H1 (cell line): Measurements from ENCODE around the gene CCDC92B. TPM values are rescaled to one million over a fixed set of nuclear protein-coding genes. Genes with fewer than 3 reads are reported as not detected.
A peak's percentile ranks its signal among the peaks of the same experiment; 100 is the strongest.

Source experiments
- ASH2L ChIP-seq: fragments of 200-600, 300-600 bp; sonication (generic); IDR thresholded peaks from one replicate; pipeline ENCODE4 v1.7.1; 2017; ENCODE audit warnings: low read length
- ATF3 ChIP-seq: IDR thresholded peaks from 2 replicates; pipeline ENCODE4 v1.6.1; 2011; ENCODE audit warnings: low read depth, mild to moderate bottlenecking, low read length; ENCODE audit not compliant: insufficient read depth
- CHD1 ChIP-seq: IDR thresholded peaks from 2 replicates; pipeline ENCODE4 v1.6.1; 2012; ENCODE audit warnings: low read depth, low read length, improper control_type of control experiment
- CTBP2 ChIP-seq: IDR thresholded peaks from 2 replicates; pipeline ENCODE4 v1.7.0; 2011; ENCODE audit warnings: borderline replicate concordance, mild to moderate bottlenecking, moderate library complexity, mixed read lengths, low read length; ENCODE audit not compliant: insufficient read depth, insufficient read length
- HDAC2 ChIP-seq, 2 experiments: fragments of 300-600 bp in 1 of 2; sonication (generic) in 1 of 2; IDR thresholded peaks; 2 replicates each; pipeline ENCODE4 v1.6.1; 2011 to 2012; ENCODE audit warnings: low read depth in 2 of 2, low read length in 2 of 2, mild to moderate bottlenecking in 2 of 2, moderate library complexity in 2 of 2, borderline replicate concordance in 1 of 2, inconsistent platforms in 1 of 2
- KDM1A ChIP-seq: fragments of 200-600, 300-600 bp; sonication (generic); IDR thresholded peaks from 2 replicates; pipeline ENCODE4 v1.7.1; 2016; ENCODE audit warnings: mild to moderate bottlenecking, low read length, borderline replicate concordance
- KDM4A ChIP-seq: IDR thresholded peaks from one replicate; pipeline ENCODE4 v1.7.1; 2012; ENCODE audit warnings: low read depth, mild to moderate bottlenecking, moderate library complexity, low read length, inconsistent platforms; ENCODE audit not compliant: severe bottlenecking
- POU5F1 ChIP-seq: IDR thresholded peaks from 2 replicates; pipeline ENCODE4 v1.6.1; 2011; ENCODE audit warnings: low read depth, mild to moderate bottlenecking, low read length, moderate library complexity
- RXRA ChIP-seq: IDR thresholded peaks from 2 replicates; pipeline ENCODE4 v1.6.1; 2011; ENCODE audit warnings: low read depth, mild to moderate bottlenecking, low read length, moderate library complexity; ENCODE audit not compliant: insufficient read depth
- SIX5 ChIP-seq: IDR thresholded peaks from 2 replicates; pipeline ENCODE4 v1.6.1; 2011; ENCODE audit warnings: mild to moderate bottlenecking, low read depth, low read length
- SP1 ChIP-seq: IDR thresholded peaks from 2 replicates; pipeline ENCODE4 v1.6.1; 2011; ENCODE audit warnings: low read depth, low read length
- polyA plus RNA-seq, 7 experiments: library from polyadenylated mRNA; depleted of rRNA in 3 of 7; stranded (reverse) in 5 of 7; unstranded in 2 of 7; fragments of >200 nt in 5 of 7; fragments of 200-250 nt in 2 of 7; gene quantifications; 1 replicate in 5 of 7; 2 replicates in 1 of 7; 4 replicates in 1 of 7; pipeline versions ENCODE4 v1.2.1 to v1.2.3, GENCODE V29; 2011 to 2013; ENCODE audit warnings: missing spikeins in 2 of 7, mixed read lengths in 2 of 7
- total RNA-seq: library from RNA; stranded (reverse); fragmentation: NEBNext Ultra II Directional; extraction: Animal tissue kit (Norgen Biotek cat#: 25700); gene quantifications from 2 replicates; pipeline ENCODE4 v1.2.1, GENCODE V29; 2021
- TF ChIP-seq, protein P1 (sequence below): IDR thresholded peaks from 2 replicates; pipeline ENCODE4 v1.6.1; 2012; ENCODE audit warnings: low read length, inconsistent platforms

CCDC92B gene
- total and polyA plus RNA-seq, 2 of the 8 experiments (the other 6 are each of a cell fraction or from before 2014, with no cell fraction given) = 5.5 to 12.1 TPM

DNA sequence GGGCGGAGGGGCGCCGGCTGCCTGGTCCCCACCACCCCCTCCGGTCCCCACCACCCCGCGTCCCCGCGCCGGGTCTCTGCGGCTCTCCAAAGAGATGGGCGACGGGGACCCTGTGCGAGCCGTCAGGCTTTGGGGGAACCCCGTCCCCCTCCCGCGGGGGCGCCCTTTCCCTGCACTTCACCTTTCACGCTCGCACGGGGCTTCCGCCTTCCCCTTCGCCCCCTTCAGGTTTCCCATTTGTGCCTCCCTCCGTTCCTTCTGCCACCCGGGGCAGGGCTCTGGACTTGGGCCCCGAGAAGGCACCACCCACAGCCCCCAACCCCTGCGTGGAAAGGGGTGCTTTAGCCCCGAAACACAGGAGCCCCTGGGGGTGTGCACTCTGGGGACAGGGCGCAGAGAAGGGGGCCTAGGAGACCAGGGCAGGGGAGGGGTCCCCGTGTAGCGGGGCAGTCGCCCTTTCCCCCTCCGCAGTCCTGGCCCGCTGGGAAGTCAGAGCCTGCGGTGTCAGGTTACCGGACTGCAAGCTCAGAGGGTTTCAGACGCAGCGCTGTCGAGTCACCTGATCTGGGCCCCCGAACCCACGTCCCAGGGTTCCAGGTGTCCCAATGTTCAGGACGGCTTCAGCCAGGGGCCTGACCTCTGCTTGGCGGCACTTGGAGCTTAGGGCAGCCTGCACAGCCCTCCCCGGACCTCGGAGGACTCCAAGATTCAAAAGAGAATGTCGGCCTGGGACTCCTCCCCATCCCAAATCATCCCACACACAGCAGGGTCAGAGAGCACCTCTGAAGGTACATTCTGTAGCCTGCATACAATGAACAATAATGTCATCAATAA, 6.7 kb upstream of the CCDC92B start (continued):
- no peak for TF ChIP-seq POU5F1
- peak; percentile 37; the same call in 1 of the 2 replicates for TF ChIP-seq KDM1A
- peak; percentile 15; the same call in 1 of the 2 replicates for TF ChIP-seq SP1
- no peak for TF ChIP-seq ATF3
- peak; percentile 70 for TF ChIP-seq CTBP2
- no peak for TF ChIP-seq CHD1
- peak; percentile 89 for TF ChIP-seq KDM4A
- TF ChIP-seq, protein P1, sequence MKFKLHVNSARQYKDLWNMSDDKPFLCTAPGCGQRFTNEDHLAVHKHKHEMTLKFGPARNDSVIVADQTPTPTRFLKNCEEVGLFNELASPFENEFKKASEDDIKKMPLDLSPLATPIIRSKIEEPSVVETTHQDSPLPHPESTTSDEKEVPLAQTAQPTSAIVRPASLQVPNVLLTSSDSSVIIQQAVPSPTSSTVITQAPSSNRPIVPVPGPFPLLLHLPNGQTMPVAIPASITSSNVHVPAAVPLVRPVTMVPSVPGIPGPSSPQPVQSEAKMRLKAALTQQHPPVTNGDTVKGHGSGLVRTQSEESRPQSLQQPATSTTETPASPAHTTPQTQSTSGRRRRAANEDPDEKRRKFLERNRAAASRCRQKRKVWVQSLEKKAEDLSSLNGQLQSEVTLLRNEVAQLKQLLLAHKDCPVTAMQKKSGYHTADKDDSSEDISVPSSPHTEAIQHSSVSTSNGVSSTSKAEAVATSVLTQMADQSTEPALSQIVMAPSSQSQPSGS = no peak
- TF ChIP-seq SIX5 = peak; percentile 38; the same call in 1 of the 2 replicates
- TF ChIP-seq RXRA = no peak
- TF ChIP-seq ASH2L = peak; percentile 62
- TF ChIP-seq HDAC2 (IDR thresholded peaks at IDR 0.05; ENCODE audit: borderline replicate concordance in 1 of 2, low read depth in 2 of 2, low read length in 2 of 2) = peak; percentile 45 to 79; a peak in 1 of 4 replicates
